ENCODE results near the gene SPATA46. TPM values are rescaled to one million over a fixed set of nuclear protein-coding genes. Genes with fewer than 3 reads are reported as not detected.

SPATA46 gene
- total and polyA plus RNA-seq, 7 donors: not detected

DNA sequence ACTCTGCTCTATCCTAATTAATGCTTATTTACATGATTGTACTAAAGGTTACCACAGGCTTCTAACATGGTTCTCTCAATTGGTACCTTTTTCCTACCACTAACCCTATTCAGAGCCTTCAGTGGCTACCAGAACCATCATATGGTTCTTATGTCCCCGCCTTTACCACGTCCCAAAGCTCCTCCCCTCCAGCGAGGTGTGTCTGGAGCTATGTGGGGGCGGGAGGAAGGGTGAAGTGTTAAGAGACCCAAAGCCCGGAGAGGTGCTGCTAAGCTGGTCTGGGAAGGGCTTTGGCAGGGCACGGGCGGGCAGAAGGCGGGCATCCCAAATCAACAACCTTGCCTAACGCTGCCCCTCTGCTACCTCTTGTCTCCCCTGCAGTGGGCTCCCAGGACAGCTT lies 10.0 kb downstream of the SPATA46 start:
- no peak overlapping the region for H3K27ac ChIP-seq
- ATAC-seq (no peak), DNase-seq (no peak)
- no peaks in the 10 kb centered on the region for H3K36me3 ChIP-seq (ENCODE audit: insufficient read depth in 1 of 2, low read depth in 1 of 2)
- no peaks in the 10 kb centered on the region for H3K9me3 ChIP-seq
- no peak overlapping the region for H3K4me3 ChIP-seq
- intact Hi-C loops (cut with DNase I): no loop called here
- no peak for TF ChIP-seq CTCF (IDR thresholded peaks at IDR 0.05)
- 76 to 84% (median 81%) methylated on average over 9 of the region's 9 CpGs for WGBS, 3 donors
- H3K27me3 ChIP-seq (ENCODE audit: insufficient read depth in 3 of 3, low read length in 2 of 3): no peaks in the 10 kb centered on the region
- H3K4me1 ChIP-seq: no peaks in the 10 kb centered on the region

- WGBS, 3 donors: 63 to 71% (median 68%) methylated on average over 4 of the region's 4 CpGs
- Histone ChIP-seq H3K4me3 (no peak overlapping the region), H3K27me3 (ENCODE audit: insufficient read depth in 3 of 3, low read length in 2 of 3) (no peaks in the 10 kb centered on the region), H3K27ac (no peak overlapping the region), H3K36me3 (ENCODE audit: insufficient read depth in 1 of 2, low read depth in 1 of 2) (no peaks in the 10 kb centered on the region), H3K4me1 (no peaks in the 10 kb centered on the region), H3K9me3 (no peaks in the 10 kb centered on the region)
- intact Hi-C loops (cut with DNase I): no loop called here
- ATAC-seq: no peak
- DNase-seq: no peak
- no peak for TF ChIP-seq CTCF (IDR thresholded peaks at IDR 0.05)
Measured at GRCh38 chr1:162366149-162366548, 10.5 kb downstream of the SPATA46 start.

GRCh38 chr1:162365284-162366020 lies 11.2 kb downstream of the SPATA46 start:
- DNase-seq: no peak
- intact Hi-C loops (cut with DNase I): no loop called here
- no peak overlapping the region for H3K4me3 ChIP-seq
- no peaks in the 10 kb centered on the region for H3K36me3 ChIP-seq (ENCODE audit: insufficient read depth in 1 of 2, low read depth in 1 of 2)
- H3K27ac ChIP-seq: no peak overlapping the region
- H3K27me3 ChIP-seq (ENCODE audit: insufficient read depth in 3 of 3, low read length in 2 of 3): no peaks in the 10 kb centered on the region
- 87 to 93% (median 92%) methylated on average over 10 of the region's 10 CpGs for WGBS, 3 donors
- H3K9me3 ChIP-seq: no peaks in the 10 kb centered on the region
- no peak for ATAC-seq
- H3K4me1 ChIP-seq: no peaks in the 10 kb centered on the region
- no peak for TF ChIP-seq CTCF (IDR thresholded peaks at IDR 0.05)

- H3K9me3 ChIP-seq: no peaks in the 10 kb centered on the region
- no peaks in the 10 kb centered on the region for H3K4me1 ChIP-seq
- ATAC-seq (no peak), DNase-seq (no peak)
- no peak overlapping the region for H3K27ac ChIP-seq
- 75 to 82% (median 76%) methylated on average over 1 of the region's 1 CpG for WGBS, 3 donors
- no peaks in the 10 kb centered on the region for H3K27me3 ChIP-seq (ENCODE audit: insufficient read depth in 3 of 3, low read length in 2 of 3)
- no peaks in the 10 kb centered on the region for H3K36me3 ChIP-seq (ENCODE audit: insufficient read depth in 1 of 2, low read depth in 1 of 2)
- no peak for TF ChIP-seq CTCF (IDR thresholded peaks at IDR 0.05)
- no peak overlapping the region for H3K4me3 ChIP-seq
- intact Hi-C loops (cut with DNase I): no loop called here
Measured at GRCh38 chr1:162364498-162364897, 12.2 kb downstream of the SPATA46 start.

DNA sequence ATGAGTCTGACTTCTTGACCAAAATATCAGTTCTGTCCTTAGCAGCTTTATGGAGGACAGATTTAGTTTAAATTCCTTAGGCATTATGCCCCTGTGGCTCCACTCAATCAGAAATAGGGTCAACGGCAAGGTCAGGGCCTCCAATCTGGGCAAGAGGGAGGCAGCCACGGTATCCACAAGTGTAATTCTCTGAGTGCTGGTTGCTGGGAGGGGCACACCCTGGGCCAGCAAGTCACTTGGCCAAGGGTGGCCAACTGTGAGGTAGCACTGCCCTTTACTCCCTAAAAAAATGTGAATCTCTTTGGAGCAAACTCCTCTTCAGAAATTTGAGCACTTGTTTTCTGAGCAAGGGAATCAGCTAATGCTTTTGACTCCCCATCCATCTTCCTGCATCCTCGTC lies 12.8 kb downstream of the SPATA46 start:
- 76 to 80% (median 77%) methylated on average over 3 of the region's 3 CpGs for WGBS, 3 donors
- no peak for ATAC-seq
- intact Hi-C loops (cut with DNase I): no loop called here
- no peaks in the 10 kb centered on the region for H3K27me3 ChIP-seq (ENCODE audit: insufficient read depth in 3 of 3, low read length in 2 of 3)
- DNase-seq: no peak
- H3K36me3 ChIP-seq (ENCODE audit: insufficient read depth in 1 of 2, low read depth in 1 of 2): no peaks in the 10 kb centered on the region
- H3K4me3 ChIP-seq: no peak overlapping the region
- no peaks in the 10 kb centered on the region for H3K9me3 ChIP-seq
- H3K4me1 ChIP-seq: no peaks in the 10 kb centered on the region
- TF ChIP-seq CTCF (IDR thresholded peaks at IDR 0.05): no peak
- no peak overlapping the region for H3K27ac ChIP-seq
